ENCODE measurements around the gene AJM1. TPM values are rescaled to one million over a fixed set of nuclear protein-coding genes. Genes with fewer than 3 reads are reported as not detected.

The AJM1 gene
- total RNA-seq, 1 experiment from 2014 or later = 1.8 TPM

GRCh38 chr9:136861874-136862457 is 19.7 kb downstream of the AJM1 start:
- H3K79me2 ChIP-seq (ENCODE audit: insufficient read depth, low read length) = peaks cover 2% of the 10 kb centered on the region; the same call in 1 of the 2 replicates
- H3K27ac Mint-ChIP-seq = no peak overlapping the region

More at GRCh38 chr9:136861874-136862457, 19.7 kb downstream of the AJM1 start:
- Histone ChIP-seq H4K91ac (ENCODE audit: insufficient read length, low read depth, low read length) (no peak overlapping the region), H4K5ac (ENCODE audit: insufficient read length, low read depth, low read length) (no peak overlapping the region), H2AK5ac (ENCODE audit: insufficient read length, low read length) (no peak overlapping the region), H3K23me2 (ENCODE audit: insufficient read length, low read depth, low read length, poor library complexity, severe bottlenecking) (peaks cover 4% of the 10 kb centered on the region), H2BK5ac (ENCODE audit: insufficient read length, low read length) (no peak overlapping the region), H3K4me2 (ENCODE audit: insufficient read depth, insufficient read length, low read length) (no peak overlapping the region), H3K79me1 (ENCODE audit: insufficient read depth, low read depth, low read length, poor library complexity, severe bottlenecking) (peaks cover 2% of the 10 kb centered on the region), H3K9me3 (ENCODE audit: control insufficient read depth, low read depth, low read length) (no peaks in the 10 kb centered on the region), H3K14ac (ENCODE audit: insufficient read depth, low read length) (no peak overlapping the region), H2BK120ac (ENCODE audit: low read depth, low read length, poor library complexity, severe bottlenecking) (no peak overlapping the region), H4K8ac (replicated peaks; ENCODE audit: insufficient read length, low read depth, low read length) (no peak overlapping the region), H3K23ac (ENCODE audit: insufficient read length, low read depth, low read length) (no peak overlapping the region), H3K56ac (ENCODE audit: insufficient read length, low read depth, low read length) (no peak overlapping the region), H3K18ac (ENCODE audit: insufficient read length, low read depth, low read length) (no peak overlapping the region), H2BK12ac (ENCODE audit: insufficient read length, low read depth, low read length) (no peak overlapping the region), H3K4me1 (ENCODE audit: insufficient read depth, low read length) (0 out of 2 replicates have a peak, but pooled peaks cover 3% of the 10 kb centered on the region), H4K20me1 (ENCODE audit: control insufficient read depth, insufficient read depth, insufficient read length) (no peaks in the 10 kb centered on the region), H3K27me3 (ENCODE audit: insufficient read depth, low read length) (no peaks in the 10 kb centered on the region), H2AFZ (ENCODE audit: low read length) (no peak overlapping the region), H2BK15ac (ENCODE audit: low read depth, low read length) (no peak overlapping the region), H3K27ac (ENCODE audit: insufficient read length, low read depth, low read length) (no peak overlapping the region), H3T11ph (ENCODE audit: low read length) (no peak overlapping the region), H3K9ac (ENCODE audit: extremely low read depth, insufficient read length, low read length) (no peak overlapping the region), H3K4ac (ENCODE audit: low read depth, low read length) (no peak overlapping the region), H2BK20ac (ENCODE audit: low read depth, low read length, poor library complexity, severe bottlenecking) (no peak overlapping the region)
- Mint-ChIP-seq H3K36me3 (ENCODE audit: insufficient read depth in 1 of 3, low read depth in 3 of 3) (peaks cover 13 to 45% (median 37%) of the 10 kb centered on the region in 3 experiments), H3K9me3 (peaks cover 0 to 2% of the 10 kb centered on the region in 2 experiments; a peak in 1 of 5 replicates), H3K27me3 (ENCODE audit: low read depth) (no peaks in the 10 kb centered on the region; the same call in none of the 2 replicates), H3K4me1 (peaks cover 5 to 6% of the 10 kb centered on the region in 2 experiments), H3K4me3 (no peak overlapping the region)
- DNase-seq = no peak
- TF ChIP-seq CTCF (conservative IDR thresholded peaks at IDR 0.05) = no peak
- no CpG with 5 or more reads among the region's 26 CpGs for WGBS (ENCODE audit: extremely low coverage, insufficient read length, low lambda C conversion rate)
